Ramos (cell line): Measurements from ENCODE around the gene NIPSNAP2.
"Not testable (repeated sequence)": the region's sequence is repeated elsewhere in the genome, so short reads cannot be mapped to it uniquely, and the experiment has no call there.

Experiments used
- in situ Hi-C: fragments of 300-500 bp; cut with MboI; formaldehyde crosslinking; loops from one replicate; pipeline ENCODE4 v1.14.3; 2022; ENCODE audit warnings: low sequenced_read_pairs; ENCODE audit not compliant: unreplicated experiment

NIPSNAP2 gene

DNA sequence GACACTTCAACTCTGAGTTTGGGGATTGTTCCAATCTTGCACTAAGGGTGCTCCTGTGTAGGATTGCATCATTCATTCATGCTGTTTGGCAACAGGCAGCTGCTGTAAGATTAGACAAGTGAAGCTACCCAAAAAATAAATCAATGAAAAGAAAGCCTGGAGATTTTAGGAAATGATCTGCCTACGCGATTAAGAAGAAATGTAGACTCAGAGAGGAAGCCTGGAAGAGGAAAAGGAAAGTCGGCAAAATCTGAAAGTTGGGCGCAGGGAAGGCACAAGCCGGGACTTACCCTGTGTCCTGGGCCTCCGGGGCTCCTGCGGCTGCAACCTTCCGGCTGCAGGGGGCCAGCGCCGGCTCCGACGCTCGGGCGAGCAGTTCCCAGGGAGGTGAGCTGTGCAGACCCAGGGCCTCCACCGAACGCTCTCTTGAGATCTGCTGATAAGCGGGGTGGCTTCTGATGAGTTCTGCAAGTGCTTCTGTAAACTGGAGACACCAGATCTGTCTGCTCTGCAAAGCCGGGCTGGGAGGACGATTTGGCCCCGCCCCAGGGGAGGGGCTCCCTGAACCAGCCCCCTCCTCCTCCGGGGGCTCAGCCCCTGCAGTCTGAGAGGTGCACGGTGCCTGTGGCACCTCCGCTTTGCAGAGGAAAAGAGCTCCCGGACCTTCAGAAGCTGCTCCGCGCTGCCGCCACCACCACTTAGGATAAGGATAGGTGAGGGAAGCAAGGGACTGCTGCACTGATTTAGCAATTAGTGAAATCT, 69.5 kb downstream of the NIPSNAP2 start:
- in situ Hi-C loops: no loop called here

DNA sequence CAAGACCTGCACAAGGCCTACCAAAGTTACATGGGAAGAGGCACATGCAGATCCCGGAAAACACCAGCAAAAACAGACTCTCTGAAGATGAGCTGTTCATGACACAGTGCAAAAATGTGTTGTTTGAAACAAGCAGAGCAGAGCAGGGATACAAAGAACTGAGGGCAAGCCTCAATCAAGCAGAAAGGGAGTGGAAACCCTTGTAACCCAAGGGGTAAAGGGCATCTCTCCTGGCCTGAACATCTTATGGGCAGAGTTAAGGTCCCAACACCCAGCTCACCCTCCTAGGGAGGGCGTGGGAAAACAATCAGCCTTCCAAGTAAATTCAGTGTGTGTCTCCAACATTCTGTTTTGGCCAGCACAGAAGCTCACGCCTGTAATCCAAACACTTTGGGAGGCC, 76.3 kb downstream of the NIPSNAP2 start:
- in situ Hi-C loops: no loop called here

DNA sequence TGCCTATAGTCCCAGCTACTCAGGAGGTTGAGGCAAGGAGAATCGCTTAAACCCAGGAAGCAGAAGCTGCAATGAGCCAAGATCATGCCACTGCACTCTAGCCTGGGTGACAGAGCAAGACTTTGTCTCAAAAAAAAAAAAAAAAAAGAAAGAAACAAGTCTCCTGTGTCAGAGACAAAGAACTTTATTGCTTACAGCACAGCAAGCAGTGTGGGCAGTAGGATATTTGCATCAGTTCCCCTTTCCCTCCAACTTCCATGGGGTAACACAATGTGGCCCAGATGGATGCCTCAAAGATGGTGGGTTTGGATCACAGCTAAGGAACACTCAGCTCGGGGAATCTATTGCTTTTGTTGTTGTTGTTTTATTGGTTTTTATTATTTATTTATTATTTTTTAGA, 81.4 kb downstream of the NIPSNAP2 start:
- in situ Hi-C loops: not testable (repeated sequence)

DNA sequence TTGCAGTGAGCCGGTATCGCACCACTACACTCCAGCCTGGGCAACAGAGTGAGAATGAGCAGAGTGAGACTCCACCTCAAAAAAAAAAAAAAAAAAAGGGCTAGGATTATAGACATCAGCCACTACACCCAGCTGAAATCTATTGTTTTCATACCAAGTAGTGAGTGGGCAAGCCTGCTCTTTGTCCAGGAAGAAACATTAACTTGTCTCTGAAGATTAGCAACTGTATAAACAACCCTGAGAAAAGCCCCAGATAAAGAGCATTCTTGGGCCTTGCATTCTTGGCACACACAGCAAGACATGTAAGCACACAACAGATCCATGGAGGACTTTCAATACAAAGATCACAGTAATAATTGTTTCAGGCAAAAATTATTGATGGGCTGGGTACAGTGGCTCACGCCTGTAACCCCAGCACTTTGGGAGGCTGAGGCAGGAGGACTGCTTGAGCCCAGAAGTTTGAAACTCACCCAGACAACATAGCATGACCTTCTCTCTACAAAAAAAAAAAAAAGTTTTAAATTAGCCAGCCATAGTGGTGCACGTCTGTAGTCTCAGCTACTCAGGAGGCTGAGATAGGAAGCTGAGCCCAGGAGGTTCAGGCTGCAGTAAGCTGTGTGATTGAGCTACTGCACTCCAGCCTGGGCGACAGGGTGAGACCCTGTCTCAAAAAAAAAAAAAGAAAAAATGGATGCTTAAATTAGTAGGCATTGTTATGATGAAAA, 82.5 kb downstream of the NIPSNAP2 start:
- in situ Hi-C loops: no loop called here

DNA sequence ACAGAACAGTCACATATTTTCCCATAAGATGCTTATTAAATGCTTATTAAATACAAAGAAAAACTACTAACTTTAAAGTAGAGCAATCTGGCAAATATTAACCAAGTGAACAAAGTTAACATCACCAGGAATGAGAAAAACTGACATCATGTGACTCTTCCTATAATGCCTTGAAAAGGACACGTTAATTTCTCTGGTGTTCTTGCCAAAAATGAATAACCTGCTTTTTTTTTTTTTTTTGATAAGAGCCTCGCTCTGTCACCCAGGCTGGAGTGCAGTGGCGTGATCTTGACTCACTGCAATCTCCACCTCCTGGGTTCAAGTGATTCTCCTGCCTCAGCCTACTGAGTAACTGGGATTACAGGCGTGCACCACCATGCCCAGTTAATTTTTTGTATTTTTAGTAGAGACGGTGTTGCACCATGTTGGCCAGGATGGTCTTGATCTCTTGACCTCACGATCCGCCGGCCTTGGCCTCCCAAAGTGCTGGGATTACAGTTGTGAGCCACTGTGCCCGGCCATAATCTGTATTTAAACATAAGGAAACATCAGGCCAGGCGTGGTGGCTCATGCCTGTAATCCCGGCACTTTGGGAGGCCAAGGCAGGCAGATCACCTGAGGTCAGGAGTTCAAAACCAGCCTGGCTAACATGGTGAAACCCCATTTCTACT, 83.2 kb downstream of the NIPSNAP2 start:
- in situ Hi-C loops: not testable (repeated sequence)

DNA sequence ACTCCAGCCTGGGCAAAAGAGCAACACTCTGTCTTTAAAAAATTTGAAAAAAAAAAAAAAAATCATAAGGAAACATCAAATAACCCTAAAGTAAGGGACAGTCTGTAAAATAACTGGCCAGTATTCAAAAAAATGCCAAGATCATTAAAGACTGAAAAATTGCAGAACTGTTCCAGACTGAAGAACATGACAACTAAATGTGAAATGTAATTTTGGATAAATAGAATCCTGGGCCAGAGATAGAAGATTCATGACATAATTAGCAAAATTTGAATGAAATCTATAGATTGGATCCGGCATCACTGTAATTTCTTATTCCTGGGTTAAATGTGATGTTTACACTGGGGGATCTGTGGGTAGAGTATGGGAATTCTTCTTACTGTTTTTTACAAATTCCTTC, 83.9 kb downstream of the NIPSNAP2 start:
- in situ Hi-C loops: no loop called here

DNA sequence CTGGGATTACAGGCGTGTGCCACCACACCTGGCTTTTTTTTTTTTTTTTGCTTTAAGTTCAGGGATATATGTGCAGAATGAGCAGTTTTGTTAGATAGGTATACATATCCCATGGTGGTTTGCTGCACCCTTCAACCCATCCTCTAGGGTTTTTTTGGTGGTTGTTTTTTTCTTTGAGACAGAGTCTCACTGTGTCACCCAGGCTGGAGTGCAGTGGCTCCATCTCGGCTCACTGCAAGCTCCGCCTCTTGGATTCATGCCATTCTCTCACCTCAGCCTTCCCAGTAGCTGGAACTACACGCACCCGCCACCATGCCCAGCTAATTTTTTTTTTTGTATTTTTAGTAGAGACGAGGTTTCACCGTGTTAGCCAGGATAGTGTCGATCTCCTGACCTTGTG, 84.4 kb downstream of the NIPSNAP2 start:
- in situ Hi-C loops: not testable (repeated sequence)
